Osteocyte (in vitro differentiated cells): ENCODE data around the gene TNRC6B. TPM values are rescaled to one million over a fixed set of nuclear protein-coding genes. Genes with fewer than 3 reads are reported as not detected.

Experiments used
- DNase-seq: peaks from one replicate; pipeline ENCODE4 v3.0.0; 2021; ENCODE audit warnings: mixed read lengths; ENCODE audit not compliant: unreplicated experiment; ENCODE audit errors: extremely low spot score
- H3K27ac Mint-ChIP-seq: one replicate; pipeline ENCODE4 v1.8.0; 2021; ENCODE audit warnings: mild to moderate bottlenecking, mixed read lengths; ENCODE audit not compliant: unreplicated experiment
- H3K27me3 Mint-ChIP-seq: one replicate; pipeline ENCODE4 v1.8.0; 2021; ENCODE audit warnings: mixed read lengths; ENCODE audit not compliant: unreplicated experiment
- H3K36me3 Mint-ChIP-seq: one replicate; pipeline ENCODE4 v1.8.0; 2021; ENCODE audit warnings: mixed read lengths; ENCODE audit not compliant: unreplicated experiment
- H3K4me1 Mint-ChIP-seq: one replicate; pipeline ENCODE4 v1.8.0; 2021; ENCODE audit warnings: mixed read lengths; ENCODE audit not compliant: unreplicated experiment
- H3K4me3 Mint-ChIP-seq: one replicate; pipeline ENCODE4 v1.8.0; 2021; ENCODE audit warnings: mild to moderate bottlenecking, moderate library complexity, mixed read lengths; ENCODE audit not compliant: unreplicated experiment
- H3K9me3 Mint-ChIP-seq: one replicate; pipeline ENCODE4 v1.8.0; 2021; ENCODE audit warnings: mixed read lengths; ENCODE audit not compliant: unreplicated experiment
- CTCF ChIP-seq: fragments of 200-600 bp; sonication (generic); IDR thresholded peaks from 2 replicates; pipeline ENCODE4 v1.5.0; 2021; ENCODE audit warnings: antibody characterized with exemption, mild to moderate bottlenecking, moderate library complexity
- total RNA-seq: library from RNA; stranded (reverse); gene quantifications from 2 replicates; pipeline ENCODE4 v1.2.1, GENCODE V29; 2021

The TNRC6B gene
- total RNA-seq, 1 donor from 2014 or later, result 47.4 TPM

GRCh38 chr22:40290516-40290915, 112.8 kb downstream of the TNRC6B start:
- no peak for DNase-seq
- Mint-ChIP-seq H3K27ac (no peak overlapping the region), H3K36me3 (peaks cover 43% of the 10 kb centered on the region), H3K9me3 (no peaks in the 10 kb centered on the region), H3K4me1 (no peaks in the 10 kb centered on the region), H3K4me3 (no peak overlapping the region), H3K27me3 (no peaks in the 10 kb centered on the region)
- TF ChIP-seq CTCF, result no peak

GRCh38 chr22:40294696-40295095, 117.0 kb downstream of the TNRC6B start:
- no peak overlapping the region for H3K4me3 Mint-ChIP-seq
- H3K27me3 Mint-ChIP-seq, result no peaks in the 10 kb centered on the region
- peaks cover 36% of the 10 kb centered on the region for H3K36me3 Mint-ChIP-seq
- no peaks in the 10 kb centered on the region for H3K9me3 Mint-ChIP-seq
- H3K4me1 Mint-ChIP-seq, result peaks cover 4% of the 10 kb centered on the region
- no peak overlapping the region for H3K27ac Mint-ChIP-seq
- TF ChIP-seq CTCF, result no peak
- DNase-seq, result no peak

- H3K9me3 Mint-ChIP-seq, result no peaks in the 10 kb centered on the region
- TF ChIP-seq CTCF, result no peak
- no peak overlapping the region for H3K27ac Mint-ChIP-seq
- peaks cover 33% of the 10 kb centered on the region for H3K36me3 Mint-ChIP-seq
- DNase-seq, result no peak
- H3K4me3 Mint-ChIP-seq, result no peak overlapping the region
- H3K27me3 Mint-ChIP-seq, result no peaks in the 10 kb centered on the region
- H3K4me1 Mint-ChIP-seq, result peaks cover 8% of the 10 kb centered on the region
Measured at GRCh38 chr22:40300316-40300715, 122.6 kb downstream of the TNRC6B start.

GRCh38 chr22:40300884-40301672, 123.4 kb downstream of the TNRC6B start:
- peaks cover 30% of the 10 kb centered on the region for H3K36me3 Mint-ChIP-seq
- H3K27me3 Mint-ChIP-seq, result no peaks in the 10 kb centered on the region
- no peak overlapping the region for H3K4me3 Mint-ChIP-seq
- DNase-seq, result no peak
- no peak overlapping the region for H3K27ac Mint-ChIP-seq
- peaks cover 8% of the 10 kb centered on the region for H3K4me1 Mint-ChIP-seq
- TF ChIP-seq CTCF, result no peak
- no peaks in the 10 kb centered on the region for H3K9me3 Mint-ChIP-seq

- Mint-ChIP-seq H3K4me3 (no peak overlapping the region), H3K9me3 (no peaks in the 10 kb centered on the region), H3K27me3 (no peaks in the 10 kb centered on the region), H3K36me3 (peaks cover 24% of the 10 kb centered on the region), H3K27ac (no peak overlapping the region), H3K4me1 (peaks cover 8% of the 10 kb centered on the region)
- DNase-seq, result no peak
- TF ChIP-seq CTCF, result no peak
Measured at GRCh38 chr22:40302149-40302548, 124.4 kb downstream of the TNRC6B start.
